GM23248 (cell line): Measurements from ENCODE around the gene MRPS22.

Experiments
- EZH2 ChIP-seq: fragments of 200-600 bp; sonication (generic); IDR thresholded peaks from 2 replicates; pipeline ENCODE4 v1.6.1; 2018; ENCODE audit warnings: antibody characterized with exemption, mild to moderate bottlenecking; ENCODE audit not compliant: insufficient read depth, poor library complexity, severe bottlenecking
- EZH2phosphoT487 ChIP-seq: fragments of 200-600 bp; sonication (generic); IDR thresholded peaks from 2 replicates; pipeline ENCODE4 v1.6.1; 2018; ENCODE audit warnings: antibody characterized with exemption, moderate library complexity, mild to moderate bottlenecking, low read depth; ENCODE audit not compliant: insufficient read depth

DNA sequence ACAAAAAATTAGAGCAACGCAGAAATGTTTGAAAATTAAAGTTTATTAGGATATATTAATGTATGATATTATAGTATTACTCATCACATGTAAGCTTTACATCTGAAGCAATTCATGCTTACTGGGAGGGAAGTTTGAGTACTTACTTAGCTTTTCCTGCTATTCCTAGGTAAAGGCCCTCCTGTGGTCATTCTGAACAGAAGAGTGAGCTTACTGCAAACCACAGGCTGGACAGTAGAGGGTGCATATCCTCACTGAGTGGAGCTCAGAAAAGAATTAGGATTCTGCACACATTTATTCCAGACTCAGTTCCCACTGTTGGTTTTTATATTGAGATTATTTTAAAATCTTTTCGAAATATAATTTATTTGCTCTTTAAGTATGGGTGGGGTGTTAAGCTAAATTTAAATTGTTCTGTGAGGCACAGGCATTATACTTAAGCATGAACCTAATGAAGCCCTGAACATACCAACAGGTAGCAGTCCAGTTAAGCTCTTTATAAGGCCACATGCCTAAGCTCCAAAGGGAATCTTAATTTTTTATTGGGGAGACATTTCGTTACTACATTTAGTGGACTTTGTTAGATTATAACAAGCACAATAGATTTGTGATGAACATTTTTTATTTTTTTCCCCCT, 10.2 kb downstream of the MRPS22 start:
- TF ChIP-seq EZH2phosphoT487 (no peak), EZH2 (no peak)
